HS-27A (cell line): ENCODE results near the gene ANAPC7.
"Not testable (repeated sequence)": the region's sequence is repeated elsewhere in the genome, so short reads cannot be mapped to it uniquely, and the experiment has no call there.

ENCODE experiments used
- DNase-seq: peaks from one replicate; pipeline ENCODE4 v3.0.0-alpha.2; 2012; ENCODE audit warnings: low read depth, missing footprints

Gene ANAPC7

GRCh38 chr12:110403146-110403975, at the start of gene ANAPC7:
Gene ANAPC7 (minus strand): TSS chr12:110403708. CDS start chr12:110403627, 81 bp downstream.
- DNase-seq: peak; percentile 79

- DNase-seq: no peak
Measured at GRCh38 chr12:110451263-110451662, 47.8 kb upstream of the ANAPC7 start.

GRCh38 chr12:110449799-110450497, 46.4 kb upstream of the ANAPC7 start, which contains the start of gene ARPC3:
Gene ARPC3 (minus strand): TSS chr12:110450337. CDS start chr12:110450260, 77 bp downstream.
- DNase-seq: peak; percentile 68

DNA sequence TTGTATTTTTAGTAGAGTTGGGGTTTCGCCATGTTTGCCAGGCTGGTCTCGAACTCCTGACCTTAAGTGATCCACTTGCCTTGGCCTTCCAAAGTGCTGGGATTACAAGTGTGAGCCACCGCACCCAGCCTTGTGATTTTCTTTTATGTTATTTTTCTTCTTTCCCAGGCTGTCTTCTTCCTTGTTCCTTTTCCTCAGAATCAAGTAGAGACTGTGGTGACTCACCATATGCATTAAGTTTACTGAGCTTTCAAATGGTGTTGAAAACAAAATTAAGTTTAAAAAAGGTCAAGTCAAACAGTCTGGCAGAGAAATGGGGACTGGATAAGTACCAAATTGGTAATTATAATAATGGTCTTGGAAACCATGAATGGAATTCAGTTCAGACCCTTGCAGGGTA, 40.9 kb upstream of the ANAPC7 start:
- DNase-seq: no peak

GRCh38 chr12:110436231-110436630, 32.7 kb upstream of the ANAPC7 start:
- DNase-seq: no peak

GRCh38 chr12:110431957-110432587, 28.6 kb upstream of the ANAPC7 start:
- DNase-seq: no peak

GRCh38 chr12:110429676-110430075, 26.2 kb upstream of the ANAPC7 start:
- DNase-seq: not testable (repeated sequence)

DNA sequence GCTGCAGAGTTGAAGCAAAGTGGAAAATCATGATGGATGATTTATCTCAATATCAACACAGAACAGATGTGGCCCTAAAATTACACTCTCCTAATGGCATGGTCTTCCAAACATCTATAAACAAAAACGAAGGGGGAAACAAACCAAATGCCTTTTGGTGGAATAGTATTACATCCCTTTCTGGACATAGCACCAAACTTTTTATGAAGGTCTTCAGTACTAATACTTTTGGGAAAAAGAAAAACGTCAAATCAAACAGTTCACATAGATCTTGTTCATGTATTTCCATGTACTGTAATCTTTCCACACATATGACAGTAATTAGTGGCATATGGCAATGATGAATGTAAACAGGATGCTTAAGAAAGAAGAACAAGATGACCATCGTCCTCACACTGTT, 22.9 kb upstream of the ANAPC7 start:
- no peak for DNase-seq

- no peak for DNase-seq
Measured at GRCh38 chr12:110424237-110424636, 20.7 kb upstream of the ANAPC7 start.

GRCh38 chr12:110421701-110422100, 18.2 kb upstream of the ANAPC7 start:
- no peak for DNase-seq

DNA sequence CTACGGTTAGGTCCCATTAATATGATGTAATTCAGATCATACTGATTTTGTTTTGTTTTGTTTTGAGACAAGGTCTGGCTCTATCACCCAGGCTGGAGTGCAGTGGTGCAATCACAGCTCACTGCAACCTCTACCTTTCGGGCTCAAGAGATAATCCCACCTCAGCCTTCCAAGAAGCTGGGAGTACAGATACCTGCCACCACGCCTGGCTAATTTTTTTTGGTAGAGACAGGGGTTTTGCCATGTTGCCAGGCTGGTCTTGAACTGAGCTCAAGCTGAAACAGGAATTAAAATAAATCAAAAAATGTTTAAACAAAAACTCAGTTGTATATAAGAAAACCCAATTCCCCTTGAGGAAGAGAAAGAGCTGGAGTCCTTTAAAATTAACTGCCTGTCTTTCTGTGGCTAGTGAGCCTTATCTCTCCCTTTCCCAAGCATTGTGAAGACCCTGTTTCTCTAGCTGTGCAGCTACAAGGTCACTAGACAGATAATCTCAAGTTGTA, 17.7 kb upstream of the ANAPC7 start:
- DNase-seq: no peak

DNA sequence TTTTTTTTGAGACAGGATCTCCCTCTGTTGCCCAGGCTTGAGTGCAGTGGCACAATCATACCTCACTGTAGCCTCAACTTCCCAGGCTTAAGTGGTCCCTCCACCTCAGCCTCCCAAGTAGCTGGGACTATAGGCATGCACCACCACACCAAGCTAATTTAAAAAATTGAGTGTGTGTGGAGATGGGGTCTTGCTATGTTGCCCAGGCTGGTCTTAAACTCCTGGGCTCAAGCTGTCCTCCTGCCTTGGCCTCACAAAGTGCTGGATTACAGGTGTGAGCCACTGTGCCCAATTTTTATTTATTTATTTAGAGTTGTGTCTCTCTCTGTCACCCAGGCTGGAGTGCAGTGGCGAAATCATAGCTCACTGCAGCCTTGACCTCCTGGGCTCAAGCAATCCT, 17.1 kb upstream of the ANAPC7 start:
- DNase-seq: not testable (repeated sequence)

GRCh38 chr12:110417113-110417512, 13.6 kb upstream of the ANAPC7 start:
- not testable (repeated sequence) for DNase-seq

- not testable (repeated sequence) for DNase-seq
Measured at GRCh38 chr12:110410086-110410485, 6.6 kb upstream of the ANAPC7 start.

DNA sequence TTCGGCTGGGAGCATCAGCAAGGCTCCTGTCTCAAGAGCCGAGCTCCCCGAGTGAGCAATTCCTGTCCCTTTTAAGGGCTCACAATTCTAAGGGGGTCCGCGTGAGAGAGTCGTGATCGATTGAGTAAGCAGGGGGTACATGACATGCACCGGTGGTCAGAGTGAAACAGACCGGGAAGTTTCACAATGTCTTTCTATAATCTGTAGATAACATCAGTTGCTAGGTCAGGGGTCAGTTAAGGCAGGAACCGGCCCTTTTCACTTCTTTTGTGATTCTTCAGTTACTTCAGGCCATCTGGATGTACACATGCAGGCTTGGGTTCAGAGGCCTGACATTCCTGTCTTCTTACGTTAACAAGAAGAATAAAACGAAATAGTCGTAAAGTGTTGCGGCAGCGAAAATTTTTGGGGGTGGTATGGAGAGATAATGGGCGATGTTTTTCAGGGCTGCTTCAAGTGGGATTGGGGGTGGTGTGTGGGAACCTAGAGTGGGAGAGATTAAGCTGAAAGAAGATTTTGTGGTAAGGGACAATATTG, 1.7 kb upstream of the ANAPC7 start:
- not testable (repeated sequence) for DNase-seq

DNA sequence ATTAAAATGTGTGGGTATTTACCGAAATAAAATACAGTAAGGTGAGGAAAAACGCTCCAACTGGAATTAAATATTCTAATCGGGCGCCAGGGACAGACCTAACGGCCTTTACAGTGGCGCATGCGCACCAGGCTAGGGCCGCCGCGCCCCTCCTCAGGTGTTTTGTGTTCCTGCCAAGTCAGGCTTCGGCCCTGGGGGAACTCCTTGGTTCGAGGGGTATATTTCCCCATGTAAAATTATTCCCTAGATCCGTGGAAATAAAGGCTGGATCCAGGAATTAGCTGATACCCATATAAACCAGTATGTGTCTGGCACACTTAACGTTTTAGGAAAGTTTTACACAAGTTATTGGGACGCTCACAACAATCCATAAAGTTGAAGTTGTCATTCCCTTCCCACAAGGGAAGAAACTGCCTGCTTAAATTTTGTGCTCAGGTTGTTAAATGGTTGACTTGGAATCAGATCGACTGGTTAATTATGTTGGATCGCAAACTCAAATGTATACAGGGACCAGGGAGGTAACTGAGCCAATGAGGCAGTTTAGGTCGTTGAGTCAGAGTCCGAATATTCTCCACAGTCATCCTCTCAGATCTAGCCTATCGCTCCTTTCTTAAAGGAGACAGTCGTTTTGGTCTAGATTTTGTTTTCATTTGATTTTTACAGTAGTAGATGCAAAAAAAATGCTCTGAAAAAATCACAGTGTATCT, 621 bp upstream of the ANAPC7 start:
- peak; percentile 62 for DNase-seq

- DNase-seq: no peak
Measured at GRCh38 chr12:110382683-110383082, 20.8 kb downstream of the ANAPC7 start.

GRCh38 chr12:110379631-110380030, 23.9 kb downstream of the ANAPC7 start:
- no peak for DNase-seq

GRCh38 chr12:110379197-110379596, 24.3 kb downstream of the ANAPC7 start:
- DNase-seq: no peak

GRCh38 chr12:110378131-110378790, 25.2 kb downstream of the ANAPC7 start:
- not testable (repeated sequence) for DNase-seq
